ENCODE results near the gene P2RY2.

P2RY2 gene

DNA sequence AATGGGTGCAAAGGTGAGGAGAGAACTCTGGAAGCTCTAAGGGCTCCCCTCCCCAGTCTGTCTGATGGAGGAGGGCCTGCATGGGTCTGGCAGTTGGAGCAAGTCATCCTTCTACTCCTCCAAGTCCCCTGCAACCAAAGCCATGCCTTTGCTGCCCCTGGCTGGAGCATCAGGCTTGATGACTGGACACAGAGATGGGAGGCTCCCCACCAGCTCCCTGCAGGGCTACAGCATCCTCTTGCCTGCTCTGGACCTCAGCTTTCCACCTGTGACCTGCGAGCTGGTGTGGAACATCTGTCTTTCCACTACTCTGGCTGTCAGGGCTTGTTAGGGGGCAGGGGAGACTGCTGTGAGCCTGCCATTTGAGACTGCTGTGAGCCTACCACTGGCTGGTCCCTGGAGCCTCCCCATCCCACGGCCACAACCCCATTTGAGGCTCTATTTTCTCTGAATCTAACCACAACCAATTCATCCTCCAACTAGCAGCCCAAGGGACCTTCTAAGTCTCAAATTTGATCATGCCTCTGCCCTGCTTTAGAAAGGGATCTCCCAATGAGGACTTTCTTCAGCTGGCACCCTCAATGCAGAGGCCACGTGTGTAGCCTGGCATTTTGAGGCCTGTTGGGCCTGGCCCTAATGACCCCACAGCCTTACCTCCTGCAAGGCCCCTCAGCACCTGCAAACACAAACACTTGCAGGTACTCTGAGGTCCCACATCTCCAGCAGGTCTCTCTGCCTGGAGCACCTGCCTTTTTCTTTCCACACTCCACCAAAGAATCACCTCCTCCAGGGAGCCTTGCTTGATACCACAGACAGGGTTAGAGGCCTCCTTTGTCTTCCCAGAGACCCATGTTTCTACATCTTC is 63.9 kb downstream of the P2RY2 start:
- ChIA-PET CTCF (interaction anchor here (0.9 to 15.2 kb wide), 7 partner anchors 13 to 96 kb away, joined by 3 to 154 read pairs (median 5); partner anchors contain the start of gene P2RY6), POLR2A (interaction anchor here (0.6 kb wide), 1 partner anchor 789 kb away, joined by 5 read pairs; no protein-coding TSS in a partner anchor)
- H3K27ac ChIP-seq (ENCODE audit: insufficient read depth in 1 of 2, low read depth in 1 of 2, low read length in 2 of 2, poor library complexity in 1 of 2, severe bottlenecking in 2 of 2), result no peak overlapping the region
- DNase-seq, result peak in 1 of 3 donors; percentile 25
- 94% methylated on average over 2 of the region's 3 CpGs for WGBS (ENCODE audit: insufficient coverage)
- H3K27me3 ChIP-seq (replicated peaks in 2 of 5; ENCODE audit: control insufficient read depth in 4 of 5, insufficient read depth in 5 of 5, low read length in 4 of 5), result no peaks in the 10 kb centered on the region
- H3K4me1 ChIP-seq (ENCODE audit: control extremely low read depth in 1 of 4, control insufficient read depth in 4 of 4, insufficient read depth in 4 of 4, low read length in 3 of 4), result peaks cover 0 to 40% (median 3%) of the 10 kb centered on the region in 4 experiments
- H3K4me3 ChIP-seq (ENCODE audit: control insufficient read depth in 1 of 7, extremely low read depth in 1 of 7, insufficient read depth in 4 of 7, low read depth in 2 of 7, low read length in 6 of 7), result no peak overlapping the region
- no peaks in the 10 kb centered on the region for H3K36me3 ChIP-seq (ENCODE audit: control insufficient read depth in 4 of 4, insufficient read depth in 4 of 4, low read length in 3 of 4)
- H3K9me3 ChIP-seq (ENCODE audit: control extremely low read depth in 1 of 5, control insufficient read depth in 4 of 5, insufficient read depth in 2 of 5, low read depth in 1 of 5, low read length in 4 of 5), result no peaks in the 10 kb centered on the region

DNA sequence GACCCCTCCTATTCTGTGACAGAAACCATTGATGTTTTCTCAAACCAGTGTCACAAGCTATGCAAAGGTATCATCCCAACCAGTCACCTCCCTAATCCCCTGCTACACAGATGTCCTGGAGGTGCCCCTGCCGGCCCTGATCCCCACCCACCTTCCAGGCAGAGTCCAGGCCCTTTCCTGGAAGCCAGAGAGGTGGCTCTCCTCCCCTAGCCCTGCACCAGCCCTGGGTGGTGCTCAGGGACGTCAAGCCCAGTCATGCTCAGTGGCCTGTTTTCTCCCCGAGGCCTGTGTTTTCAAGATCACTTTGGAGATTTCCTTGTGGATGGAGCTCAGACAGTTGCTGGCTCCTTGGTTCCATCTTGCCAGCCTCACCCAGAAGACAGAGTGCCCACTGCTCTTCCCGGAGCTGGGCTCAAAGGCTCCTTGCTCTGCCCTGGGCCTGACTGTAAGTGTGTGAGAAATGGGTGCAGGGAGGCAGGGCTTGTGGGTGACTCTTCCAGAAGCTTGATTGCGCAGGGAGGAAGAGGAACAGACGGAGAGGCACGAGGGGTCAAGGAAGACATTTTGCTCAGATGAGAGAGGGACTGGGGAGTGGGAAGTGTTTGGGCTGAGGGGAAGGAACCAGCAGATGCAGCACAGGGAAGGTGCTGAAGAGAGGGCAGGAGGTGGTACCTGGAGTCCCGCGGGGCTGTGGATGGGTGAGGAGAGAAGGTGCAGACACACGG is 65.4 kb downstream of the P2RY2 start:
- Histone ChIP-seq H3K36me3 (ENCODE audit: control insufficient read depth in 4 of 4, insufficient read depth in 4 of 4, low read length in 3 of 4) (no peaks in the 10 kb centered on the region), H3K4me3 (ENCODE audit: control insufficient read depth in 1 of 7, extremely low read depth in 1 of 7, insufficient read depth in 4 of 7, low read depth in 2 of 7, low read length in 6 of 7) (no peak overlapping the region), H3K27me3 (replicated peaks in 2 of 5; ENCODE audit: control insufficient read depth in 4 of 5, insufficient read depth in 5 of 5, low read length in 4 of 5) (no peaks in the 10 kb centered on the region), H3K4me1 (ENCODE audit: control extremely low read depth in 1 of 4, control insufficient read depth in 4 of 4, insufficient read depth in 4 of 4, low read length in 3 of 4) (peaks cover 0 to 54% (median 15%) of the 10 kb centered on the region in 4 experiments), H3K27ac (ENCODE audit: insufficient read depth in 1 of 2, low read depth in 1 of 2, low read length in 2 of 2, poor library complexity in 1 of 2, severe bottlenecking in 2 of 2) (no peak overlapping the region), H3K9me3 (ENCODE audit: control extremely low read depth in 1 of 5, control insufficient read depth in 4 of 5, insufficient read depth in 2 of 5, low read depth in 1 of 5, low read length in 4 of 5) (no peaks in the 10 kb centered on the region)
- CTCF ChIA-PET, result interaction anchor here (0.7 to 15.2 kb wide), 3 partner anchors 15 to 41 kb away, joined by 3 to 154 read pairs (median 4); partner anchors contain the start of gene P2RY6
- DNase-seq, result no peak
- POLR2A ChIA-PET, result interaction anchor here (0.5 kb wide), 1 partner anchor 149 kb away, joined by 4 read pairs; no protein-coding TSS in a partner anchor
- 91% methylated on average over 10 of the region's 10 CpGs for WGBS (ENCODE audit: insufficient coverage)

DNA sequence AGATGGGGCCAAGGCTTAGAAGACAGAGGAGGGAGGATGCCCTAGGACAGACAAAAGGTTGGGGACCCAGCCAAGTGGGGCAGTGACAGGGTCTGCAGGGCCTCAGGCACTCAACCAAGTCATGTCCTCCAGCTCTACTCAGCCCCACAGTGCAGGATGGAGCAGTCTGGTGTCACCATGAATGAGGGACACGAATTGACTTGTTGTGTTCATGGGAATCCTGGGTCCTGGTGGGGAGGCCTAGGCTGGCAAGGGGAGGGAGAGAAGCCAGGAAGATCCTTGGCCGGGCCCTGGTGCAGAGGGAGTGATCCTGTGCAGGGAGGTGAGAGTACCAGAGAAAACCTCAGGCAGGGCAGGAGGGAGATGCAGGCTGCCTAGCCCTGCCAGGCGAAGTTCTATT is 66.0 kb downstream of the P2RY2 start:
- H3K4me1 ChIP-seq (ENCODE audit: control extremely low read depth in 1 of 4, control insufficient read depth in 4 of 4, insufficient read depth in 4 of 4, low read length in 3 of 4), result peaks cover 0 to 61% (median 22%) of the 10 kb centered on the region in 4 experiments
- ChIA-PET CTCF (interaction anchor here (15.2 kb wide), 1 partner anchor 16 kb away, joined by 154 read pairs; the partner anchor contains the start of gene P2RY6), POLR2A (no interaction called here)
- no peaks in the 10 kb centered on the region for H3K36me3 ChIP-seq (ENCODE audit: control insufficient read depth in 4 of 4, insufficient read depth in 4 of 4, low read length in 3 of 4)
- no peaks in the 10 kb centered on the region for H3K27me3 ChIP-seq (replicated peaks in 2 of 5; ENCODE audit: control insufficient read depth in 4 of 5, insufficient read depth in 5 of 5, low read length in 4 of 5)
- 96% methylated on average over 3 of the region's 3 CpGs for WGBS (ENCODE audit: insufficient coverage)
- no peaks in the 10 kb centered on the region for H3K9me3 ChIP-seq (ENCODE audit: control extremely low read depth in 1 of 5, control insufficient read depth in 4 of 5, insufficient read depth in 2 of 5, low read depth in 1 of 5, low read length in 4 of 5)
- no peak overlapping the region for H3K4me3 ChIP-seq (ENCODE audit: control insufficient read depth in 1 of 7, extremely low read depth in 1 of 7, insufficient read depth in 4 of 7, low read depth in 2 of 7, low read length in 6 of 7)
- H3K27ac ChIP-seq (ENCODE audit: insufficient read depth in 1 of 2, low read depth in 1 of 2, low read length in 2 of 2, poor library complexity in 1 of 2, severe bottlenecking in 2 of 2), result no peak overlapping the region
- no peak for DNase-seq

DNA sequence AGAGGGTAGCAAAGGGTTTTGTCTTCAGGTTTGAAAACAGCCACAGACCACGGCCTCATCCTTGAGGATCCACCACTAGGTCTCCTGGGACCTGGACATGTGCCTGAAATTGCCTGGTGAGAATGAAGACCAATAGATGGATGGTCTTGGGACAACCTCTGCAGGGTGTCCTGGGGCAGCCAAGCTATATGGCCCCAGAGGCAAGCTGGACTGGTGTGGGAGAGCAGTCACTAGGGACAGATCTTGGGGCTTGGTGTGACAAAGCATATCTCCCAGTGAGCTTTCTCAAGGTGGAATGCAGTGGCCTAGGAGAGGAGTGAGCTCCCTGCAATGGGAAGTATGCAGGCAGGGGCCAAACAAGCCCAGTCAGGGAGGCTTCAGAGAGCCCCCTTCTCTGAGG is 67.6 kb downstream of the P2RY2 start:
- 93% methylated on average over 1 of the region's 1 CpG for WGBS (ENCODE audit: insufficient coverage)
- no peaks in the 10 kb centered on the region for H3K9me3 ChIP-seq (ENCODE audit: control extremely low read depth in 1 of 5, control insufficient read depth in 4 of 5, insufficient read depth in 2 of 5, low read depth in 1 of 5, low read length in 4 of 5)
- peaks cover 0 to 63% (median 28%) of the 10 kb centered on the region in 4 experiments for H3K4me1 ChIP-seq (ENCODE audit: control extremely low read depth in 1 of 4, control insufficient read depth in 4 of 4, insufficient read depth in 4 of 4, low read length in 3 of 4)
- H3K27me3 ChIP-seq (replicated peaks in 2 of 5; ENCODE audit: control insufficient read depth in 4 of 5, insufficient read depth in 5 of 5, low read length in 4 of 5), result no peaks in the 10 kb centered on the region
- DNase-seq, result no peak
- ChIA-PET CTCF (interaction anchor here (0.7 to 15.2 kb wide), 4 partner anchors 10 to 107 kb away, joined by 3 to 154 read pairs (median 6); partner anchors contain the start of gene P2RY6), POLR2A (no interaction called here)
- H3K27ac ChIP-seq (ENCODE audit: insufficient read depth in 1 of 2, low read depth in 1 of 2, low read length in 2 of 2, poor library complexity in 1 of 2, severe bottlenecking in 2 of 2), result no peak overlapping the region
- H3K4me3 ChIP-seq (ENCODE audit: control insufficient read depth in 1 of 7, extremely low read depth in 1 of 7, insufficient read depth in 4 of 7, low read depth in 2 of 7, low read length in 6 of 7), result no peak overlapping the region
- H3K36me3 ChIP-seq (ENCODE audit: control insufficient read depth in 4 of 4, insufficient read depth in 4 of 4, low read length in 3 of 4), result no peaks in the 10 kb centered on the region
